Right cardiac atrium (tissue), 5 donors: ENCODE data around the gene CCZ1. TPM values are rescaled to one million over a fixed set of nuclear protein-coding genes. Genes with fewer than 3 reads are reported as not detected.
A peak's percentile ranks its signal among the peaks of the same experiment; 100 is the strongest.
"Not testable (repeated sequence)": the region's sequence is repeated elsewhere in the genome, so short reads cannot be mapped to it uniquely, and the experiment has no call there.

Source experiments
- ATAC-seq, 2 donors: fragments of 200-7000 bp; cut with Tn5 transposase; one replicate each; pipeline versions ENCODE4 v1.8.0 to v1.9.1; 2020; ENCODE audit warnings: moderate library complexity in 2 of 2, mild to moderate bottlenecking in 1 of 2
- DNase-seq, 3 donors: peaks; one replicate each; pipeline ENCODE4 v3.0.0-alpha.2; 2020
- H3K27ac ChIP-seq: one replicate; pipeline ENCODE4 v1.5.1; 2013; ENCODE audit warnings: mild to moderate bottlenecking, low read length, control low read depth, moderate library complexity
- H3K27me3 ChIP-seq: one replicate; pipeline ENCODE4 v1.6.1; 2013; ENCODE audit not compliant: control insufficient read depth, insufficient read depth
- H3K4me1 ChIP-seq: one replicate; pipeline ENCODE4 v1.6.1; 2013; ENCODE audit warnings: low read length; ENCODE audit not compliant: control insufficient read depth, insufficient read depth
- H3K4me3 ChIP-seq: one replicate; pipeline ENCODE4 v1.5.1; 2013; ENCODE audit warnings: low read length, control low read depth
- H3K9me3 ChIP-seq: one replicate; pipeline ENCODE4 v1.6.1; 2013; ENCODE audit warnings: low read length; ENCODE audit not compliant: control insufficient read depth
- WGBS: extraction: QIAGEN DNeasy Blood & Tissue Kit; methylation state at CpG from one replicate; pipeline ENCODE4 v1.1.7; 2013; 5-methylcytosine and 5-hydroxymethylcytosine counted together
- intact Hi-C, 4 donors: fragments of 100-400 bp; cut with DNase I; formaldehyde crosslinking; loops; one replicate each; pipeline versions ENCODE4 v1.11.0 to v1.14.0; 2022 to 2023
- polyA plus RNA-seq: library from polyadenylated mRNA; stranded (reverse); fragments of 200-250 nt; gene quantifications from one replicate; pipeline ENCODE4 v1.2.3, GENCODE V29; 2013
- total RNA-seq, 4 donors: library from RNA; stranded (reverse); fragmentation: NEBNext Ultra II Directional; extraction: Animal tissue kit (Norgen Biotek cat#: 25700); gene quantifications; one replicate each; pipeline ENCODE4 v1.2.1, GENCODE V29; 2021
- donor health status: healthy with polysubstance abuse.
- donor health status: DM: no; HTN: yes; CAD: no.
- donor health status: DM: no; HTN: no; CAD: no.
- donor health status: DM: no; HTN: yes; CAD: no; lungs with severe emphysema.
- donor health status: DM: yes; HTN: yes; CAD: no.

The CCZ1 gene
- total and polyA plus RNA-seq, 5 donors = 45.1 to 72.6 (median 51.9) TPM

DNA sequence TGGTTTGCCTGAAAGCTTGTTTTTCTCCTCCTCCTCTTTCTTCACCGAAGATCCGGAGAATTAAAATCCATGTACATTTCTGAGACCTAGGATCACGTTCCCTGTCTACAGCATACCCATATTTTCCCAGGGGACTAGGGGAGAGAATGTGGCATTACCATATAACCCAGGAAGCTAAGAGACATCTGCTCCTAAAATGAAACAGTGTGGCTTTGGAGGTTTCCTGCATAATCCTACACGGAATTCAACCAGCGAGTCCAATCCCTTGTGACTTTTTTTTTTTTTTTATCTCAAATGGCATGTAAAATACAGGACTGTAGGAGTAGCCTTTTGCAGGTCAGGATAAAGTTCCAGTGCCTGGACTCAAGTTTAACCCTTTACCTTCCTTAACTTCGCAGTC, 10.3 kb downstream of the CCZ1 start:
- DNase-seq, H3K27ac ChIP-seq, H3K4me3 ChIP-seq, H3K9me3 ChIP-seq, ATAC-seq, H3K27me3 ChIP-seq, intact Hi-C loops, H3K4me1 ChIP-seq: not testable (repeated sequence)
- 79% methylated on average over 6 of the region's 6 CpGs for WGBS

DNA sequence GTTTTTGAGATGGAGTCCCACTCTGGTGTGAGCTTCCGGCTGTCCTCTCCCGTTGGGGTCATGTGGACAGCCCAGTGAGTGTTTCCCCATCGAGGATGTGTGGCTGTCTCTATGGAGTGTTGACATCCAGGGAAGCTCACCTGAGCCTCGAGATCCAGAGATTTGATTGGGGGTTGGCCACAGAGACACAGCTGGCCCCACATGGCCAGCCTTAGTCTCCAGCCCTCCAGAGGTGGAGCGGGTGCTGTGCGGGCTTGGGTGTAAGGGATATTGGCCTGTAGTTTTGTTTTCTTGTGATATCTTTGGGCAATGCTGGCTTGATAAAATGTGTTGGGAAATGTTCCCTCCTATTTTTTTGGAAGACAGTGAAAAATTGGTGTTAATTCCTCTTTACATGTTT, 18.0 kb downstream of the CCZ1 start:
- intact Hi-C loops, H3K4me1 ChIP-seq, DNase-seq, H3K27ac ChIP-seq, H3K27me3 ChIP-seq, H3K4me3 ChIP-seq, H3K9me3 ChIP-seq: not testable (repeated sequence)
- peak in 1 of 2 donors; percentile 42 for ATAC-seq
- 79% methylated on average over 5 of the region's 6 CpGs for WGBS

DNA sequence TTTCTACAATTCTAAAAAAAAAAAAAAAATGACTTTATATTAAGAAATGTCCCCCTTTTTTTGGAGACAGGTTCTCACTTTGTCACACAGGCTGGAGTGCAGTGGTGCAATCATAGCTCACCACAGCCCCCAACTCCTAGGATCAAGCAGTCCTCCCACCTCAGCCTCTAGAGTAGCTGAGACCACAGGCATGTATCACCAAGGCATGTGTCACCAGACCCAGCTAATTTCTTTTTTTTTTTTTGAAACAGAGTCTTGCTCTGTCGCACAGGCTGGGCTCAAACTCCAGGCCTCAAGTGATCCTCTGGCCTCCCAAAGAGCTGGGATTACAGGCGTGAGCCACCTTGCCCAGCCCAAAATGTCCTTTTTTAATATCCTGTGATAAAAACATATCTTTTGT, 25.6 kb downstream of the CCZ1 start:
- ATAC-seq, H3K9me3 ChIP-seq, H3K27ac ChIP-seq, H3K27me3 ChIP-seq, DNase-seq, H3K4me3 ChIP-seq, intact Hi-C loops, H3K4me1 ChIP-seq: not testable (repeated sequence)
- 100% methylated on average over 1 of the region's 2 CpGs for WGBS

DNA sequence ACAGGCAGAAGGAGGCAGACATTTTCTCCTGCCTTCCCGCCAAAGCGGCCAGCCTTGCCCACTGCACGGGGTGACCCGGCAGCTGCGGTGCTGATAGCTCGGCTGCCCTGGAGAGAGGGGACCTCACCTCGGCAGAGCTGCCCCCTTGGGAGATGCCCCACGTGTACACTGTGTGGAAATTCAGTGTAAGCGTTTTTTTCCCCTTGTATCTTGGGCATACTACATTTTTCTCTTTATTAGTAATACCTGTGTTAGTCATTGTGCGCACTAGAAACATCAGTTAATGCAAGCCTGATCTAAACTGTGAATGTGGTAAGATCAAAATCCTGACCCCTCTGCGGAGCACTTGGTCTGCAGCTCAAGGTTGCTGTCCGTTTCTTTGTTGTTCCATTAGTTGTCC, 26.1 kb downstream of the CCZ1 start:
- DNase-seq, H3K4me1 ChIP-seq, H3K4me3 ChIP-seq, H3K27ac ChIP-seq, H3K27me3 ChIP-seq, ATAC-seq, H3K9me3 ChIP-seq, intact Hi-C loops: not testable (repeated sequence)
- 100% methylated on average over 2 of the region's 12 CpGs for WGBS

DNA sequence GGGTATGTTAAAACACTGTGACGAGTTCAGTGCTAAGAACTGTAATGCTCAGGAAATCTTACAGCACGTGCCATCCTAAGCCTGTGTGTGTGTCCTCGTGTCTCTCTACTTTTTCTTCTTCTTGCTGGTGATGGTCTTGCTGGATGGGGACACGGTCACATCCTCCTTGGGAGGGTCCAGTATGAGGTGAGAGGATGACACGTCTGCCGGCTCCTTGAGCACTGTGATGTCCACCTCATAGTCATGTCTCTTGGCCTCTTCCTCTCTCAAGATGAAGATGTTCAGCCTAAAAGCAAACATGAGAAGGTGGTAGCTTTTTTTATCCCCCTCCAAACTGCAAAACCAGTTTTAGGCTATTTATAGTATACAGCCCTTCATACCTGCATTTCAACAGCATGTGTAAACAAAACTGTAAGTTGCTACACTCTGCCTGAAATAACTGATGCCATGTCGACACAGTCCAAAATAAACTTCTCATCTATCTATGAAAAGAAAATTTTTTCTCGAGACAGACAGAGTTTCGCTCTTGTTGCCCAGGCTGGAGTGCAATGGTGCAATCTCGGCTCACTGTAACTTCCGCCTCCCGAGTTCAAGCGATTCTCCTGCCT, 27.8 kb downstream of the CCZ1 start:
- ATAC-seq, H3K27ac ChIP-seq, H3K4me3 ChIP-seq, DNase-seq, H3K4me1 ChIP-seq, H3K9me3 ChIP-seq, H3K27me3 ChIP-seq, intact Hi-C loops: not testable (repeated sequence)
- 100% methylated on average over 1 of the region's 13 CpGs for WGBS

DNA sequence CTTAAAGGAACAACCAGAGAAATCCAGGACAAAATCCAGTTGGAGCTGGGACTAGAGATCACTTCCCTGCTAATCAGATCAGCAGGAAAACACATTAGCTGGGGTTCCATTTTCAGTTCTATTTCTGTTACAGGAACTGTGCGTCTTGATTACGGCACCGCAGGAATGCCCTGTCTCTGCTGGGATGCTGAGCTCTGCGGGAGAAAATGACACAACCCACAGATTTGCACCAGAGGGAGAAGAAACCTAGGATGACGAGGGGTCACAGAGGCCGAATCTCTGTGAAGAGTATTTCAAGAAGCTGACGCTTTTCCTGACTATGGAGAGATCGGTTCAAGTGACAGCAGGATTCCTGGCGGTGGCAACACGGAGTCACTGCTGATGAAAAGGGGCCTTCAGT, 31.8 kb downstream of the CCZ1 start:
- intact Hi-C loops, ATAC-seq: not testable (repeated sequence)
- WGBS = 85% methylated on average over 2 of the region's 10 CpGs

DNA sequence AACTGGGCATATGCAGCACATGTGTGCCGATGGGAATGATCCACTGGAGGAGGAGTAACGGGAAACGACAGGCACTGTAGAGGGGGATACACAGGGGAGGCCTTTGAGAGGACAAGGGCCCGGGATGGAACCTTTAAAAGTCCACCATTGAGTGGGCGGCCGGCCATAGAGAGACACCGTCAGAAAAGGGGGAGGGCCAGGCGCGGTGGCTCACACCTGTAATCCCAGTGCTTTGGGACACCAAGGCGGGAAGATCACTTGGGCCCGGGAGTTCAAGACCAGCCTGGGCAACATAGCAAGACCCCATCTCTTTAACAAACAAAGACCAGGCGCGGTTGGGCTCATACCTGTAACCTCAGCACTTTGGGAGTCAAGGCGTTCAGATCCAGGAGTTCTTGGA, 32.7 kb downstream of the CCZ1 start:
- DNase-seq (peak in 1 of 3 donors; percentile 31), ATAC-seq (peak in 1 of 2 donors; percentile 15)
- H3K27me3 ChIP-seq, intact Hi-C loops, H3K4me3 ChIP-seq, H3K9me3 ChIP-seq, H3K27ac ChIP-seq, H3K4me1 ChIP-seq: not testable (repeated sequence)
- WGBS = 95% methylated on average over 13 of the region's 14 CpGs

More for the DNA sequence above, 31.8 kb downstream of the CCZ1 start:
- not testable (repeated sequence) for H3K27me3 ChIP-seq, H3K4me1 ChIP-seq, H3K27ac ChIP-seq, DNase-seq, H3K9me3 ChIP-seq, H3K4me3 ChIP-seq

DNA sequence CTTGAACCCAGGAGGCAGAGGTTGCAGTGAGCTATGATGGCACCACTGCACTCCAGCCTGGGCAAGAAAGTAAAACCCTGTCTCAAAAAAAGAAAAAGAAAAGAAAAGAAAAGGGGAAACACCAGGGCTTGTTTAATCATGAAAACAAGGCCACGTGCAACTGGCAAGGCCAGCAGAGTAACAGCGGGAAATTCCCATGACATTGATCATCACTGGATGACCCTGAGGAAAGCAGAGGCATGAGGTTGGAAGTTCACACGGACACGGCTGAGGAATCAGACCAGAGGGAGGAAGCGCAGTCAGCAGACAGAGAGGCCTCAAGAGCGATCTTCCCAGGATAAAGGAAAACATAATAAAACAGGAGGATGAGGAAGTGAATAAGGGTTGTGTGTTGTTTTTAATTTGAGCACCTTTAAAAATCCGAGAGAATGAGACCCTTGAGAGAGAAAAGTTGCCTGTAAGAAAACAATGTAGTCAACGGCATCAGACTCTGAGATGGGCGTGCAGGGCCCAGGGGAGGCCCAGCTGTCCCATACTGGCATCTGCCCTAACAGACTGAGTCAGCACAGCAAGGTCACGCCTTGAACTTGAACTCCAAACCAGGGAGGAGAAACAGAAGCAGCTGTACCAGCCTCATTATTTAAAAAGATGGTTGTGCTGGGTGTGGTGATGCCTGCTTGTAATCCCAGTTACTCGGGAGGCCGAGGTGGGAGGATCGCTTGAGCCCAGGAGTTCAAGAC, 33.5 kb downstream of the CCZ1 start:
- intact Hi-C loops, DNase-seq, H3K27me3 ChIP-seq, H3K4me3 ChIP-seq, H3K27ac ChIP-seq, H3K4me1 ChIP-seq, H3K9me3 ChIP-seq: not testable (repeated sequence)
- WGBS = 57% methylated on average over 6 of the region's 13 CpGs
- ATAC-seq = peak in 1 of 2 donors; percentile 44

DNA sequence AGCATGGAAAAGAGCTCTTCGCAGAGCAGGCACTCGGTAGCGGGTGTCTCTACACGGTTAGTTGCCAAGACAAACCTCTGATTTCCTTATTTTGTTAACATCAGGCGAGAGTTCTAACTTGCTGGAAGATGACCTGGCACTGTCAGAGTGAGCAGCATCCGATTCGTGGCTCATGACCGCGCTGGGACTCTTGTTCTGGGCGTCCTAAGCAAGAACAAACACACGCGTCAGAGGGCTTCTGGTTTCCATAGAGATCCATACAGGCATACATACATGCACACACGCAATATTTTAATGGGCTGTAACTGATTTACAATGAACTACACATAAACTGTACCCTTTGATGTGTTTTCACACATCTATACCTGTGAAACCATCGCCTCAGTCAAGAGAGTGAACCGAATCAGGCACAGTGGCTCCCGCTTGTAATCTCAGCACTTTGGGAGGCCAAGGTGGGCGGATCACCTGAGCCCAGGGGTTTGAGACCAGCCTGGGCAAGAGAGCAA, 36.5 kb downstream of the CCZ1 start:
- H3K4me1 ChIP-seq, H3K27me3 ChIP-seq, H3K9me3 ChIP-seq, H3K27ac ChIP-seq, H3K4me3 ChIP-seq, intact Hi-C loops, DNase-seq: not testable (repeated sequence)
- WGBS = no CpG with 5 or more reads among the region's 17 CpGs
- peak in 1 of 2 donors; percentile 28 for ATAC-seq

DNA sequence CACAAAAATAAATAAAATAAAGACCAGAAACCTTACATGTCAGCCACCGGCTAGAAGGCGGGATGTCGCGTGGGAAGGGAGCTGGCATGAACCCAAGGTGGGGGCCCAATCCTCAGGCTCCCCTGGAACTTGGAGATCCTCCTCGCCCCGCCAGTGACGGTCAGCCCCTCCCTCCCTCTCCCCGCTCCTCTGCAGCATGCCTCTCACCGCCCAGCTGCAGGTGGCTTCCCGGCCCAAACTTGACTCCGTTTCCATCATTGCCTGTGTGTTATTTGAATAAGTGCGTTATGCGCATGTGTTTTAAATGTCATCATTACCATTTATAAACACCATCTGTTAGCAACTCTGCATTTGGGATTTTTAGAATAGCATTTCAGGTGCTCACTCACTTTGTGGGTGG, 64.7 kb downstream of the CCZ1 start:
- H3K9me3 ChIP-seq, intact Hi-C loops, H3K4me1 ChIP-seq, DNase-seq, H3K27ac ChIP-seq, ATAC-seq, H3K4me3 ChIP-seq, H3K27me3 ChIP-seq: not testable (repeated sequence)
- WGBS = 57% methylated on average over 4 of the region's 13 CpGs

DNA sequence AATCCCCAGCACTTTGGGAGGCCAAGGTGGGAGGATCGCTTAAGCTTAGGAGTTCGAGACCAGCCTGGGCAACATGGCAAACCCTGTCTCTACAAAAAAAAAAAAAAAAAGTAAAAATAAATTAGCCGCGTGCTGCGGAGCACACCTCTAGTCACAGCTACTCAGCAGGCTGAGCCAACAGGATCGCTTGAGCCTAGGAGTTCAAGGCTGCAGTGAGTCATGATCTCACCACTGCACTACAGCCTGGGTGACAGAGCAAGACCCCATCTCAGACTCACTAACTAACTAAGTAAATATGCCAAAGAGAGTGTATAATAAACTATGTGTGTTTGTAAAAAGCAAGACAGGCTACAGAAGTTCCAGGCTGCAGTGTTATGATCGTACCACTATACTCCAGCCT, 65.3 kb downstream of the CCZ1 start:
- DNase-seq, H3K9me3 ChIP-seq, H3K27me3 ChIP-seq, H3K4me1 ChIP-seq, H3K4me3 ChIP-seq, H3K27ac ChIP-seq, intact Hi-C loops, ATAC-seq: not testable (repeated sequence)
- 93% methylated on average over 4 of the region's 7 CpGs for WGBS
